Tibial artery (tissue), 4 donors: ENCODE measurements around the gene CSNK1D.

Source experiments
- DNase-seq, 2 donors: peaks; one replicate each; pipeline ENCODE4 v3.0.0-alpha.2; 2019
- H3K27ac ChIP-seq, 2 donors: fragments of 200-600 bp; sonication (generic) in 1 of 2; 1 replicate in 1 of 2; 2 replicates in 1 of 2; pipeline ENCODE4 v1.5.1; 2018 to 2019; ENCODE audit warnings: mild to moderate bottlenecking in 1 of 2
- H3K27me3 ChIP-seq, 2 donors: fragments of 200-600 bp; sonication (generic) in 1 of 2; one replicate each; pipeline versions ENCODE4 v1.5.1 to v1.6.0; 2016 to 2019
- H3K36me3 ChIP-seq, 3 donors: fragments of 200-600 bp; sonication (generic) in 2 of 3; one replicate each; pipeline ENCODE4 v1.5.1; 2016 to 2019; ENCODE audit warnings: mild to moderate bottlenecking in 2 of 3
- H3K4me1 ChIP-seq, 4 donors: fragments of 200-600 bp; sonication (generic) in 2 of 4; 1 replicate in 3 of 4; 2 replicates in 1 of 4; pipeline ENCODE4 v1.5.1; 2016 to 2019
- H3K4me3 ChIP-seq, 2 donors: fragments of 200-600 bp; sonication (generic) in 1 of 2; 1 replicate in 1 of 2; 2 replicates in 1 of 2; pipeline ENCODE4 v1.5.1; 2018 to 2019; ENCODE audit warnings: mild to moderate bottlenecking in 2 of 2
- H3K9me3 ChIP-seq, 3 donors: fragments of 200-600 bp; sonication (generic) in 1 of 3; one replicate each; pipeline ENCODE4 v1.5.1; 2016 to 2019
- intact Hi-C: fragments of 100-400 bp; cut with DNase I; formaldehyde crosslinking; loops from one replicate; pipeline ENCODE4 v1.15.0; 2023; ENCODE audit warnings: low total_unique reads
- TF ChIP-seq, protein P1 (sequence below), 2 experiments: fragments of 200-600 bp in 1 of 2; fragments of 450-650 bp in 1 of 2; IDR thresholded peaks; one replicate each; pipeline ENCODE4 v1.5.1; 2017 to 2019; ENCODE audit warnings: antibody characterized with exemption in 2 of 2, mild to moderate bottlenecking in 1 of 2, moderate library complexity in 1 of 2

The CSNK1D gene

DNA sequence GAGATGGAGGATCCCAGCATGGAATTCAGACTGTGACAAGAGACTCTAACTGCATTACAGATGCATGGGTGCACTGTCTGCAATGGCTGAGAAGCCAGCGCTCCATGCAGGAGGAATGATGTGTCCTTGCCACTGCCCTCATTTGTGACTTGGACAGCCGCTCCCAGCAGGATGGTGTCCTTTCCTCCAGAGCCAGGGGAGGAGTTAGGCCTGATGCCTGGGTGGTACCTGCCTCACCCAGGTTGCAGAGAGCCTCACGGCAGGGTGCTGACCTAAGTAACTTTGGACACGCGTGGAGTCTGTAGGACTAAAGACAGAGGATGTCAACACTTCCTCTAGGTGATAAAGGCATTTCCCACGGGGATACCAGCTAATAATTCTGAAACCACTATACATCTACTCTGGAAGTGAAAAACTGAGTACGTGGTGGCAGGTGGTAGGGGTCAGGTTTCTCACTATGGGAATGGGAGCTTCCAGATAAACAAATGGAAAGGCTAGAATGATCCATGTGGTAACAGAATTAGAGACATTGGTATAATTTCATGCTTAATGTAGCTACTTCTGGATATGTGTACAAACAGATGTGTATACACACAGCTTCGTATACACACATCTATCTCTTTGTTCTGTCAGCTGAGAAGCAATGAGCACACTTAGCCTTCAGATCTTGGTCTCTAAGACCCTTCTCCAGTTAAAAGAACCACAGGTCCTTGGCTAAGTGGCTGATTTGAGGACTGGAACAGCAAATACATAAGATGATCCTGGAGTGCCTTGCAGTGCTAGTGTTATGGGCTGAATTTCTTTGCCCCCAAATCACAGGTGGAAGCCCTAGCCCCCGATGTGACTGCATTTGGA is 13.7 kb upstream of the CSNK1D start:
- intact Hi-C loops = no loop called here
- Histone ChIP-seq H3K27me3 (peaks cover 0 to 13% of the 10 kb centered on the region in 2 donors), H3K4me3 (no peak overlapping the region), H3K4me1 (peaks cover 0 to 5% (median 2%) of the 10 kb centered on the region in 4 donors), H3K27ac (no peak overlapping the region), H3K36me3 (no peaks in the 10 kb centered on the region), H3K9me3 (no peaks in the 10 kb centered on the region)
- no peak for DNase-seq
- TF ChIP-seq, protein P1, sequence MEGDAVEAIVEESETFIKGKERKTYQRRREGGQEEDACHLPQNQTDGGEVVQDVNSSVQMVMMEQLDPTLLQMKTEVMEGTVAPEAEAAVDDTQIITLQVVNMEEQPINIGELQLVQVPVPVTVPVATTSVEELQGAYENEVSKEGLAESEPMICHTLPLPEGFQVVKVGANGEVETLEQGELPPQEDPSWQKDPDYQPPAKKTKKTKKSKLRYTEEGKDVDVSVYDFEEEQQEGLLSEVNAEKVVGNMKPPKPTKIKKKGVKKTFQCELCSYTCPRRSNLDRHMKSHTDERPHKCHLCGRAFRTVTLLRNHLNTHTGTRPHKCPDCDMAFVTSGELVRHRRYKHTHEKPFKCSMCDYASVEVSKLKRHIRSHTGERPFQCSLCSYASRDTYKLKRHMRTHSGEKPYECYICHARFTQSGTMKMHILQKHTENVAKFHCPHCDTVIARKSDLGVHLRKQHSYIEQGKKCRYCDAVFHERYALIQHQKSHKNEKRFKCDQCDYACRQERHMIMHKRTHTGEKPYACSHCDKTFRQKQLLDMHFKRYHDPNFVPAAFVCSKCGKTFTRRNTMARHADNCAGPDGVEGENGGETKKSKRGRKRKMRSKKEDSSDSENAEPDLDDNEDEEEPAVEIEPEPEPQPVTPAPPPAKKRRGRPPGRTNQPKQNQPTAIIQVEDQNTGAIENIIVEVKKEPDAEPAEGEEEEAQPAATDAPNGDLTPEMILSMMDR (IDR thresholded peaks at IDR 0.05) = no peak

DNA sequence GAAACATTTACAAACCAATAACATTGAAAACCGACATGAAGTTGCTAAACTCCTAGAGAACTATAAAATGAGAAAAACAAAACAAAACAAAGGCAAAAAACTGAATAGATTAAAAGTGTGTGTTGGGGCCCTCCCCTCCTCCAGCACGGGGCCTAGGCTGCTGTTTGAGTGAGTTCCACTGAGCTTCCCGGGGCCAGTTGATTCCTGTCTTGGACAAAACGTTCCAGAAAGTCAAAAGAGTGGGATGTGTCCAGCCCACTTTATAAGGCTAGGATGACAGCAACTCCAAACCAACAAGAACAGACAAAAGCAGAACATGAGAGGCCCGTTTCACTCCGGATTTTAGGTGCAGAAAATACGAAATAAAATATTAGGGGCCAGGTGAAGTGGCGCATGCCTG is 11.6 kb upstream of the CSNK1D start:
- H3K27ac ChIP-seq = no peak overlapping the region
- no peaks in the 10 kb centered on the region for H3K36me3 ChIP-seq
- H3K4me1 ChIP-seq = peaks cover 0 to 13% (median 0%) of the 10 kb centered on the region in 4 donors
- intact Hi-C loops = no loop called here
- no peak for DNase-seq
- peaks cover 0 to 18% of the 10 kb centered on the region in 2 donors for H3K27me3 ChIP-seq
- H3K4me3 ChIP-seq = no peak overlapping the region
- H3K9me3 ChIP-seq = no peaks in the 10 kb centered on the region
- TF ChIP-seq, protein P1 (IDR thresholded peaks at IDR 0.05) = no peak

DNA sequence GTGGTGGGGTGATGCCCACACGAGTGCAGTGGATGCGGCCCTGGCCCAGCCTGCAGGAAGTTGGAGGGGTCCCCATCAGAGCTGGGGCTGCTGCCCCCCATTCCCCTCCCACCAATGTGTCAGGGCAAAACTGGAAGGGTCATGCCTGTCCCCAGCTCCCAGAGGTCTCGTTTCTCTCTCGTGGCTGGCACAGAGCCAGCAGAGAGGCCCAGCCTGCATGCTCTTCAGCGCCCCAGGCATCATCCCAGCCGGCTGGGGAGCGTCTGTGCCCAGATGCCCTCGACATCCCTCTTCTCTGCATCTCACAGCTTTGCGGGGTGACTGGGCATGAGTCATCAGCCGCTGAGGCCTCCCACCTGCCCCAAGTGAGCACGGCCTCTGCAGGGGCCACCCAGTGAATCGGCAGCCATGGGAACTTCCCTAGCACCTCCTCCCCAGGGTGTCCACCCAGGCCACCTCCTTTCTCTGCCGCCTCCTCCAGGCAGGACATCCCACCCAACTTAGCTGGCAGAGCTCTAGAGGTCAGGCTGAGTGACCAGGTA is 9.8 kb upstream of the CSNK1D start:
- H3K27ac ChIP-seq = no peak overlapping the region
- DNase-seq = no peak

DNA sequence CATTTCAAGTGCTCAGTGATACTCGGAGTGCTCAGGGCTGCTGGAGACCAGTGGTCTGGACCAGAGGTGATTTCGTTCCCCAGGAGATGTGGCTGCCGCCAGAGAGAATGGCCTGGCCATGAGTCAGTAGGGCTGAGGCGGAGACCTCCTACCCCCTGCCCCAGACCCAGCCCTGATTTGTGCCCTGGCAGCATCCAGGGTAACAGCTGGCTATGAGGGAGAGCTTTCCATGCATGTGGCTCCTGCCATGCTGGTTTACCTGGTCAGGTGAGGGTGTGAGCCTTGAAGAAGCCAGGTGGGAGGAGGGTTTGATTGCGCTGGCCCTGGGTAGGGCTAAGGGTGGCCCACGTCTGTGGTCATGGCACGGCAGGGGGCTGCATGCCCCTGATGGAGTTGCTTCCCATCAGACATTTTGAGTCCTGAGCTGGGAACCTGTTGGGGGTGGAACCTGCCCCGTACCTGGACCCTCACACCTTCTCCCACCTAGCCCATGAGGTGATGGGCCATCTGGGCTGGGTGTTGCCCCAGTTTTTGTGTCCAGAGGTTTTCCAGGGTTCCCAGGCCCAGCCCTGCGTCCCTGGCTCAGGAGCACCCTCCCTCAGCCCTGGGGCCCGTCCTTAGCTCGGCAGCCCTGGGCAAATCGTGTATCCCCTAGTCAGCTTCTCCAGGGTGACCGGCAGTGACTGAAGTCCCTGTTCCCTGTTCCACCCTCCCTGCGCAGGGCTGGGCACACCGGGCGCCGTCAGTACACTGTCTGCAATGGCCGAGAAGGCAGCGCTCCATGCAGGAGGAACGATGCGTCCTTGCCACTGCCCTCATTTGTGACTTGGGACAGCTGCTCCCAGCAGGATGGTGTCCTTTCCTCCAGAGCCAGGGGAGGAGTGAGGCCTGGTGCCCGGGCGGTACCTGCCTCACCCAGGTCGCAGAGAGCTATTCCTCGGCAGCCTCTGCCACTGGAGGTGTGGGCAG is 9.0 kb upstream of the CSNK1D start:
- Histone ChIP-seq H3K4me3 (no peak overlapping the region), H3K27me3 (peaks cover 0 to 18% of the 10 kb centered on the region in 2 donors), H3K9me3 (no peaks in the 10 kb centered on the region), H3K27ac (no peak overlapping the region), H3K36me3 (peaks cover 0 to 7% (median 0%) of the 10 kb centered on the region in 3 donors), H3K4me1 (peaks cover 0 to 13% (median 0%) of the 10 kb centered on the region in 4 donors)
- TF ChIP-seq, protein P1 (IDR thresholded peaks at IDR 0.05) = no peak
- no peak for DNase-seq
- intact Hi-C loops = no loop called here

More for the DNA sequence above, 9.8 kb upstream of the CSNK1D start:
- peaks cover 0 to 13% (median 0%) of the 10 kb centered on the region in 4 donors for H3K4me1 ChIP-seq
- peaks cover 0 to 18% of the 10 kb centered on the region in 2 donors for H3K27me3 ChIP-seq
- no peaks in the 10 kb centered on the region for H3K36me3 ChIP-seq
- no peak overlapping the region for H3K4me3 ChIP-seq
- intact Hi-C loops = no loop called here
- no peaks in the 10 kb centered on the region for H3K9me3 ChIP-seq
- TF ChIP-seq, protein P1 (IDR thresholded peaks at IDR 0.05) = no peak

DNA sequence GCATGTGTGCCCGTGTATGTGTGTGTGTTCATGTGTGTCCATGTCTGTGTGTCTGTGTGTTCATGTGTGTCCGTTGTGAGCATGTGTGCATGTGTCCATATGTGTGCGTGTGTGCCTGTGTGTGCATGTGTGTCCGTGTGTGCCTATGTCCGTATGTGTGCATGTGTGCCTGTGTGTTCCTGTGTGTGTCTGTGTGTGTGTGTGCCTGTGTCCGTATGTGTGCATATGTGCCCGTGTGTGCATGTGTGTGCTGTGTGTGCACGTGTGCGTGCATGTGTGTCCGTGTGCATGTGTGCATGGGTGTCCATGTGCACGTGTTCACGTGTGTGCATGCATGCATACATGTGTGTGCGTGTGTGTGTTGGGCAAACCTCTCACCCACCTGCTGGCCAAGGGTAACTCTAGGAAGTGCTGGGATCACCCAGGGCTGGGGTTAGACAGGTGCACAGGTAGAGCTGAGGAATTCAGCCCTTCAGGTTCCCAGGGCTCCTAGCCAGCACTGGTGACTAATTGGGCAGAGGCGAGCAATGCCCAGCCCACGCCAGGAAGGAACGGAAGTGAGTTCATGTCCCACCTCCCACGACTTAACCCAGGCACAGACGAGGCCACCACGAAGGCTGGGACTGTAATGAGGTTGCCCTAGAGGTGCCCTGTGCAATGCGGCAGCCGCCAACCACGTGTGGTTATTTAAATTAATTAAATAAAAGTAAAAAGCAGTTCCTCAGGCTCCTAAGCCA is 8.2 kb upstream of the CSNK1D start:
- peaks cover 0 to 13% (median 0%) of the 10 kb centered on the region in 4 donors for H3K4me1 ChIP-seq
- no peak for DNase-seq

More for the DNA sequence above, 8.2 kb upstream of the CSNK1D start:
- no peaks in the 10 kb centered on the region for H3K9me3 ChIP-seq
- peaks cover 0 to 12% (median 0%) of the 10 kb centered on the region in 3 donors for H3K36me3 ChIP-seq
- TF ChIP-seq, protein P1 (IDR thresholded peaks at IDR 0.05) = no peak
- peaks cover 0 to 18% of the 10 kb centered on the region in 2 donors for H3K27me3 ChIP-seq
- H3K4me3 ChIP-seq = no peak overlapping the region
- intact Hi-C loops = no loop called here
- H3K27ac ChIP-seq = no peak overlapping the region
